Pancreas (tissue), 10 donors: Measurements from ENCODE around the gene MRPL47. TPM values are rescaled to one million over a fixed set of nuclear protein-coding genes. Genes with fewer than 3 reads are reported as not detected.

ENCODE experiments used
- ATAC-seq, 4 donors: fragments of 200-7000 bp; cut with Tn5 transposase; one replicate each; pipeline versions ENCODE4 v1.8.0 to v1.9.1; 2020; ENCODE audit warnings: mild to moderate bottlenecking in 4 of 4, moderate library complexity in 4 of 4
- DNase-seq, 6 donors: peaks; one replicate each; pipeline ENCODE4 v3.0.0-alpha.2; 2020
- FAIRE-seq: peaks from 2 replicates; lab custom pipeline; 2012; peaks lifted over from hg19 to GRCh38; lab: Jason Lieb, UNC
- H3K27ac ChIP-seq, 4 donors: fragments of 200-600 bp; sonication (generic); 1 replicate in 3 of 4; 2 replicates in 1 of 4; pipeline versions ENCODE4 v1.5.0 to v1.8.0; 2020
- H3K27me3 ChIP-seq, 4 donors: fragments of 200-600 bp; one replicate each; pipeline ENCODE4 v1.8.0; 2021
- H3K36me3 ChIP-seq, 3 donors: fragments of 200-600 bp; sonication (generic) in 1 of 3; one replicate each; pipeline versions ENCODE4 v1.5.0 to v1.8.0; 2020 to 2021
- H3K4me1 ChIP-seq, 3 donors: fragments of 200-600 bp; one replicate each; pipeline ENCODE4 v1.8.0; 2021
- H3K4me3 ChIP-seq, 4 donors: fragments of 200-600 bp; sonication (generic) in 2 of 4; one replicate each; pipeline versions ENCODE4 v1.5.0 to v1.8.0; 2020 to 2021
- H3K9me3 ChIP-seq, 4 donors: fragments of 200-600 bp; one replicate each; pipeline ENCODE4 v1.8.0; 2021
- WGBS, 2 donors: extraction: QIAGEN DNeasy Blood & Tissue Kit; methylation state at CpG; one replicate each; pipeline ENCODE4 v1.1.7; 2013; 5-methylcytosine and 5-hydroxymethylcytosine counted together
- intact Hi-C, 3 donors: fragments of 100-400 bp; cut with DNase I; formaldehyde crosslinking; loops; one replicate each; pipeline versions ENCODE4 v1.11.1 to v1.14.2; 2022
- polyA plus RNA-seq, 2 donors: library from polyadenylated mRNA; stranded (reverse); fragments of 200-250 nt; gene quantifications; one replicate each; pipeline ENCODE4 v1.2.3, GENCODE V29; 2013
- total RNA-seq, 6 donors: library from RNA; stranded (reverse); fragmentation: NEBNext Ultra II Directional in 4 of 6; extraction: Animal tissue kit (Norgen Biotek cat#: 25700) in 4 of 6; gene quantifications; one replicate each; pipeline versions ENCODE4 v1.2.1 to v1.2.4, GENCODE V29; 2021 to 2023
- TF ChIP-seq, protein P1 (sequence below), 4 donors: fragments of 200-600 bp; sonication (generic) in 3 of 4; IDR thresholded peaks; one replicate each; pipeline versions ENCODE4 v1.5.0 to v1.8.0; 2021; ENCODE audit warnings: antibody characterized with exemption in 4 of 4
- donor health status: healthy with polysubstance abuse.
- donor health status: DM: no; HTN: no; CAD: no; lungs with moderate emphysema.
- donor health status: DM: no; HTN: no; CAD: no.
- donor health status: control.
- donor health status: control.
- donor health status: Bipolar disorder and iron deficiency.
- donor health status: DM: yes; HTN: yes; CAD: no.
- donor health status: DM: no; HTN: no; CAD: no.
- donor health status: DM: no; HTN: no; CAD: no.
- donor health status: DM: yes; HTN: yes; CAD: no.

Gene MRPL47
- total and polyA plus RNA-seq, 8 donors = 5.0 to 21.1 (median 10.5) TPM

DNA sequence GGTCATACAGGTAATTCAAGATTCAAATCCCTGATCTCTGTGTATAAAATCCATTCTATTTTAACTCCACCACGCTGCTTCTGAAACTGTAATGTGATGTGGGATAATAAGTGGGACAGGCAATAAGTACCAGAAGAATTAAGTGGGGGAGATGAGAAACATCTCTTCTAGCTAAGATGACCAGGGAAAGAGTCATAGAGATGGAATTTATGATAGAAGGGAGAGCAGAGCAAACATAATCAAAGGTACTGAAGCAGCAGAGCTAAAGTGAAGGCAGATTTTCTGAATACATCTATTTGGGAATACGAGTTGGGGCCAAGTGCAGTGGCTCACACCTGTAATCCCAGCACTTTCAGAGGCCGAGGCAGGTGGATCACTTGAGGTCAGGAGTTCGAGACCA, 4.9 kb downstream of the MRPL47 start:
- no peak overlapping the region for H3K27ac ChIP-seq
- H3K27me3 ChIP-seq = no peaks in the 10 kb centered on the region
- 85 to 89% methylated on average over 4 of the region's 4 CpGs for WGBS, 2 donors
- no peaks in the 10 kb centered on the region for H3K9me3 ChIP-seq
- FAIRE-seq (no peak), DNase-seq (no peak), ATAC-seq (no peak)
- H3K4me1 ChIP-seq = peaks cover 0 to 12% (median 4%) of the 10 kb centered on the region in 3 donors
- intact Hi-C loops = no loop called here
- TF ChIP-seq, protein P1, sequence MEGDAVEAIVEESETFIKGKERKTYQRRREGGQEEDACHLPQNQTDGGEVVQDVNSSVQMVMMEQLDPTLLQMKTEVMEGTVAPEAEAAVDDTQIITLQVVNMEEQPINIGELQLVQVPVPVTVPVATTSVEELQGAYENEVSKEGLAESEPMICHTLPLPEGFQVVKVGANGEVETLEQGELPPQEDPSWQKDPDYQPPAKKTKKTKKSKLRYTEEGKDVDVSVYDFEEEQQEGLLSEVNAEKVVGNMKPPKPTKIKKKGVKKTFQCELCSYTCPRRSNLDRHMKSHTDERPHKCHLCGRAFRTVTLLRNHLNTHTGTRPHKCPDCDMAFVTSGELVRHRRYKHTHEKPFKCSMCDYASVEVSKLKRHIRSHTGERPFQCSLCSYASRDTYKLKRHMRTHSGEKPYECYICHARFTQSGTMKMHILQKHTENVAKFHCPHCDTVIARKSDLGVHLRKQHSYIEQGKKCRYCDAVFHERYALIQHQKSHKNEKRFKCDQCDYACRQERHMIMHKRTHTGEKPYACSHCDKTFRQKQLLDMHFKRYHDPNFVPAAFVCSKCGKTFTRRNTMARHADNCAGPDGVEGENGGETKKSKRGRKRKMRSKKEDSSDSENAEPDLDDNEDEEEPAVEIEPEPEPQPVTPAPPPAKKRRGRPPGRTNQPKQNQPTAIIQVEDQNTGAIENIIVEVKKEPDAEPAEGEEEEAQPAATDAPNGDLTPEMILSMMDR (IDR thresholded peaks at IDR 0.05) = no peak
- no peak overlapping the region for H3K4me3 ChIP-seq
- H3K36me3 ChIP-seq = peaks cover 0 to 24% (median 14%) of the 10 kb centered on the region in 3 donors

DNA sequence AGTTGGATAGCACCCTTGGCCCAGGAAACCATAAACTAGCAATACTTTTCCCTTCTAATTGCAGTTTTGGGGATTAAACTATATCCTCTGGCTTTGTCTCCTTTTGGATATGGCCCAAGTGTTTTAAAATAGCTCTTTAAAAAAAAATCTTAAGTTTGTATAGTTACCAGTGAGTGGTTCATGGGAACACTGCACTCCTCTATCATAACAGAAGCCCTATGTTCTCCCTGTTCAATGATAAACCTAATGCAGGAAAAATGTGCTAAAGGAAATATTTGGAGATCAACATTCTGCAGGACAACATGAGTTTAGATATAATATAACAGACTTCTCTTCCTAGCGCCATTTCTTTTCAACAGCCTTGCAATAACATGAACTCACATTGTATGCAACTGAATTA, 13.1 kb downstream of the MRPL47 start:
- WGBS, 2 donors = 87 to 94% methylated on average over 1 of the region's 1 CpG
- H3K4me1 ChIP-seq = no peaks in the 10 kb centered on the region
- intact Hi-C loops = no loop called here
- ATAC-seq (no peak), DNase-seq (no peak), FAIRE-seq (no peak)
- H3K36me3 ChIP-seq = peaks cover 0 to 58% (median 23%) of the 10 kb centered on the region in 3 donors
- no peaks in the 10 kb centered on the region for H3K9me3 ChIP-seq
- H3K27me3 ChIP-seq = no peaks in the 10 kb centered on the region
- H3K4me3 ChIP-seq = no peak overlapping the region
- TF ChIP-seq, protein P1 (IDR thresholded peaks at IDR 0.05) = no peak
- no peak overlapping the region for H3K27ac ChIP-seq

DNA sequence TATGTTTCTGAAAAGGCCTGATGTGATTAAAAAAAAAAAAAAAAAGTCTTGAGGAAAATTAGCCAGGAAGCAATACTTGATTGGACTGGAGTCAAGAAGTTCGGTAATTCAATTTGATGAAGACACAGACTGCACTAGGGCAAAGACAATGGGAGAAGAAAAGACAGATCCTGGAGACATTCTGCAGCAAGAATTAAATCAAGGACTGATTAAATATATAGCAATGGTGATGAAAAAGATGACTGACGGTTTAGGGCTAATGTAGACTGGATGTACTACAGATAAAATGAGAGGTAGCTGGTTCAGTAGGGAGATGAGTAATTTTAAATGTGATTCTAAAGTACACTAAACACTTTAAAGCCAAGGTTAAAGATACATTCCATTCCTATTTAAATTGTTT, 13.8 kb downstream of the MRPL47 start:
- WGBS, 2 donors = 82 to 89% methylated on average over 2 of the region's 2 CpGs
- FAIRE-seq (no peak), ATAC-seq (no peak), DNase-seq (no peak)
- Histone ChIP-seq H3K4me3 (no peak overlapping the region), H3K36me3 (peaks cover 0 to 55% (median 23%) of the 10 kb centered on the region in 3 donors), H3K27me3 (no peaks in the 10 kb centered on the region), H3K9me3 (no peaks in the 10 kb centered on the region), H3K4me1 (no peaks in the 10 kb centered on the region), H3K27ac (no peak overlapping the region)
- intact Hi-C loops = no loop called here
- TF ChIP-seq, protein P1 (IDR thresholded peaks at IDR 0.05) = no peak

DNA sequence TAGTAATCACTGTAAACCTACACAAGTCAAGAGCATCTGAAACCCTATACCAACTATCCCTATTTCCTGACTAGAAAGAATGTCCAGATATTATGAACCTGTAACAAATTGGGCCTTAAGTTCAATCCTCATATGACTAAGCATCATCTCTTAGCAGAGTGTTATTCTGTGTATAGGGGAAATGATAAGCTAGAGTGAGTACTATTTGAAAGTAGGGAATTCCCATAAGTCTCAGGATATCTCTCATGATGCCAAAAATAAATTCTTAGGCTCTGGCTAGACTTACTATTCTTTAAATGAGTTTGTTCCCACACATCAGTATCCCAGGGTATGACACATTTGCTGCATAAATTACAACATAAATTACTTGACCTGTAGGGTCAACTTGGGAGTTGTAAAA, 15.3 kb downstream of the MRPL47 start:
- ATAC-seq = no peak

DNA sequence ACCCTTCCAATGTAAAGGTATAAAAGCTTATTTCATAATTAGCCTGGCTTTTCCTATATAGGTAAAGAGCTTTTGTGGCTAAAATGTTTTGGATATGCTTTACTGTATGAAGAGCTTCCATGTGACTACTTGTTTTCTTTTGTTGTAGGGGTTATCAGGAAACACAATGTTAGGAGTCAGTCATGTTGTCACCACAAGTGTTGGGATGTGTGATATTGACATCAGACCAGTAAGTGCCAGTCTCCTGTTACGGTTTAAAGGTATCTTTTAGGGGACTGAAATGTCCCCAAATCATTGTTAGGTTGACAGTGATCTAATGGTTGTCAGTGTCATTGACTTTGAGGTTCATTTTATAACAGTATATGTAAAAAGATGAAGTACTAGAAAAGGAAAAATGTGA, 23.4 kb downstream of the MRPL47 start:
- H3K36me3 ChIP-seq = peaks cover 2 to 40% (median 16%) of the 10 kb centered on the region in 3 donors
- ATAC-seq (no peak), FAIRE-seq (no peak), DNase-seq (no peak)
- TF ChIP-seq, protein P1 (IDR thresholded peaks at IDR 0.05) = no peak
- 96 to 100% methylated on average over 1 of the region's 1 CpG for WGBS, 2 donors
- H3K9me3 ChIP-seq = no peaks in the 10 kb centered on the region
- no peaks in the 10 kb centered on the region for H3K4me1 ChIP-seq
- no peaks in the 10 kb centered on the region for H3K27me3 ChIP-seq
- H3K27ac ChIP-seq = no peak overlapping the region
- no peak overlapping the region for H3K4me3 ChIP-seq
- intact Hi-C loops = no loop called here

More for the DNA sequence above, 15.3 kb downstream of the MRPL47 start:
- Histone ChIP-seq H3K27ac (no peak overlapping the region), H3K36me3 (peaks cover 2 to 57% (median 27%) of the 10 kb centered on the region in 3 donors), H3K4me1 (no peaks in the 10 kb centered on the region), H3K9me3 (no peaks in the 10 kb centered on the region), H3K27me3 (no peaks in the 10 kb centered on the region), H3K4me3 (no peak overlapping the region)
- intact Hi-C loops = no loop called here
- DNase-seq (no peak), FAIRE-seq (no peak)
- TF ChIP-seq, protein P1 (IDR thresholded peaks at IDR 0.05) = no peak
